ENCODE data around the gene GALNT15. TPM values are rescaled to one million over a fixed set of nuclear protein-coding genes. Genes with fewer than 3 reads are reported as not detected.

GALNT15 gene
- total RNA-seq, 1 donor from 2014 or later = 0.95 TPM

- H3K9me3 ChIP-seq (ENCODE audit: insufficient read depth, low read depth, low read length) = no peaks in the 10 kb centered on the region
- Mint-ChIP-seq H3K9me3 (ENCODE audit: unreplicated experiment) (no peaks in the 10 kb centered on the region), H3K27me3 (ENCODE audit: low read depth, unreplicated experiment) (peaks cover 4% of the 10 kb centered on the region), H3K4me1 (ENCODE audit: low read depth, unreplicated experiment) (peaks cover 11% of the 10 kb centered on the region), H3K4me3 (ENCODE audit: unreplicated experiment) (no peak overlapping the region), H3K36me3 (ENCODE audit: low read depth, unreplicated experiment) (peaks cover 4% of the 10 kb centered on the region), H3K27ac (ENCODE audit: unreplicated experiment) (no peak overlapping the region)
- no peaks in the 10 kb centered on the region for H3K27me3 ChIP-seq (ENCODE audit: insufficient read depth, low read length)
- H3K79me2 ChIP-seq (ENCODE audit: insufficient read depth, low read length) = no peaks in the 10 kb centered on the region
- H2AFZ ChIP-seq (ENCODE audit: low read depth, low read length) = no peak overlapping the region
- H4K20me1 ChIP-seq (ENCODE audit: insufficient read depth, low read length) = no peaks in the 10 kb centered on the region
- DNase-seq (ENCODE audit: low read depth) (no peak), FAIRE-seq (no peak)
- H3K4me1 ChIP-seq (ENCODE audit: insufficient read depth, low read length) = peaks cover 11% of the 10 kb centered on the region
- TF ChIP-seq CTCF (IDR thresholded peaks at IDR 0.05; ENCODE audit: insufficient read depth, low read depth, low read length) (no peak), EZH2 (IDR thresholded peaks at IDR 0.05; ENCODE audit: insufficient read depth, low read length) (no peak)
- H3K36me3 ChIP-seq (ENCODE audit: insufficient read depth, low read length) = no peaks in the 10 kb centered on the region
- H3K4me3 ChIP-seq (ENCODE audit: insufficient read depth, low read depth, low read length) = no peak overlapping the region
- H3K4me2 ChIP-seq (ENCODE audit: low read length) = no peak overlapping the region
- no peak overlapping the region for H3K9ac ChIP-seq (ENCODE audit: low read length)
- H3K27ac ChIP-seq (ENCODE audit: low read depth, low read length) = no peak overlapping the region
Measured at GRCh38 chr3:16239780-16240179, 65.3 kb downstream of the GALNT15 start.

- H3K36me3 ChIP-seq (ENCODE audit: insufficient read depth, low read length) = no peaks in the 10 kb centered on the region
- no peak overlapping the region for H3K4me3 Mint-ChIP-seq (ENCODE audit: unreplicated experiment)
- TF ChIP-seq EZH2 (IDR thresholded peaks at IDR 0.05; ENCODE audit: insufficient read depth, low read length) = no peak
- TF ChIP-seq CTCF (IDR thresholded peaks at IDR 0.05; ENCODE audit: insufficient read depth, low read depth, low read length) = no peak
- no peaks in the 10 kb centered on the region for H3K79me2 ChIP-seq (ENCODE audit: insufficient read depth, low read length)
- H3K9ac ChIP-seq (ENCODE audit: low read length) = no peak overlapping the region
- no peak overlapping the region for H3K27ac ChIP-seq (ENCODE audit: low read depth, low read length)
- no peak overlapping the region for H2AFZ ChIP-seq (ENCODE audit: low read depth, low read length)
- no peaks in the 10 kb centered on the region for H3K27me3 ChIP-seq (ENCODE audit: insufficient read depth, low read length)
- peaks cover 4% of the 10 kb centered on the region for H3K36me3 Mint-ChIP-seq (ENCODE audit: low read depth, unreplicated experiment)
- peaks cover 11% of the 10 kb centered on the region for H3K4me1 Mint-ChIP-seq (ENCODE audit: low read depth, unreplicated experiment)
- no peak overlapping the region for H3K4me2 ChIP-seq (ENCODE audit: low read length)
- H4K20me1 ChIP-seq (ENCODE audit: insufficient read depth, low read length) = no peaks in the 10 kb centered on the region
- no peak overlapping the region for H3K4me3 ChIP-seq (ENCODE audit: insufficient read depth, low read depth, low read length)
- DNase-seq (ENCODE audit: low read depth) (peak; percentile 46), FAIRE-seq (no peak)
- H3K27ac Mint-ChIP-seq (ENCODE audit: unreplicated experiment) = no peak overlapping the region
- no peaks in the 10 kb centered on the region for H3K9me3 ChIP-seq (ENCODE audit: insufficient read depth, low read depth, low read length)
- H3K27me3 Mint-ChIP-seq (ENCODE audit: low read depth, unreplicated experiment) = peaks cover 4% of the 10 kb centered on the region
- peaks cover 11% of the 10 kb centered on the region for H3K4me1 ChIP-seq (ENCODE audit: insufficient read depth, low read length)
- H3K9me3 Mint-ChIP-seq (ENCODE audit: unreplicated experiment) = no peaks in the 10 kb centered on the region
Measured at GRCh38 chr3:16240229-16241023, 65.9 kb downstream of the GALNT15 start.

- H4K20me1 ChIP-seq (ENCODE audit: insufficient read depth, low read length) = no peaks in the 10 kb centered on the region
- H3K9ac ChIP-seq (ENCODE audit: low read length) = no peak overlapping the region
- no peak overlapping the region for H3K4me2 ChIP-seq (ENCODE audit: low read length)
- DNase-seq (ENCODE audit: low read depth) (no peak), FAIRE-seq (no peak)
- no peaks in the 10 kb centered on the region for H3K27me3 ChIP-seq (ENCODE audit: insufficient read depth, low read length)
- no peaks in the 10 kb centered on the region for H3K9me3 ChIP-seq (ENCODE audit: insufficient read depth, low read depth, low read length)
- H3K36me3 ChIP-seq (ENCODE audit: insufficient read depth, low read length) = no peaks in the 10 kb centered on the region
- TF ChIP-seq EZH2 (IDR thresholded peaks at IDR 0.05; ENCODE audit: insufficient read depth, low read length) (no peak), CTCF (IDR thresholded peaks at IDR 0.05; ENCODE audit: insufficient read depth, low read depth, low read length) (no peak)
- H2AFZ ChIP-seq (ENCODE audit: low read depth, low read length) = no peak overlapping the region
- H3K4me1 Mint-ChIP-seq (ENCODE audit: low read depth, unreplicated experiment) = peaks cover 11% of the 10 kb centered on the region
- H3K27ac ChIP-seq (ENCODE audit: low read depth, low read length) = no peak overlapping the region
- peaks cover 4% of the 10 kb centered on the region for H3K27me3 Mint-ChIP-seq (ENCODE audit: low read depth, unreplicated experiment)
- H3K36me3 Mint-ChIP-seq (ENCODE audit: low read depth, unreplicated experiment) = peaks cover 4% of the 10 kb centered on the region
- H3K4me1 ChIP-seq (ENCODE audit: insufficient read depth, low read length) = peaks cover 11% of the 10 kb centered on the region
- H3K9me3 Mint-ChIP-seq (ENCODE audit: unreplicated experiment) = no peaks in the 10 kb centered on the region
- H3K27ac Mint-ChIP-seq (ENCODE audit: unreplicated experiment) = no peak overlapping the region
- H3K79me2 ChIP-seq (ENCODE audit: insufficient read depth, low read length) = no peaks in the 10 kb centered on the region
- H3K4me3 ChIP-seq (ENCODE audit: insufficient read depth, low read depth, low read length) = no peak overlapping the region
- H3K4me3 Mint-ChIP-seq (ENCODE audit: unreplicated experiment) = no peak overlapping the region
Measured at GRCh38 chr3:16241225-16241624, 66.7 kb downstream of the GALNT15 start.

Data from astrocyte (in vitro differentiated cells and primary cell).